ENCODE results near the gene LMO7.

Gene LMO7

DNA sequence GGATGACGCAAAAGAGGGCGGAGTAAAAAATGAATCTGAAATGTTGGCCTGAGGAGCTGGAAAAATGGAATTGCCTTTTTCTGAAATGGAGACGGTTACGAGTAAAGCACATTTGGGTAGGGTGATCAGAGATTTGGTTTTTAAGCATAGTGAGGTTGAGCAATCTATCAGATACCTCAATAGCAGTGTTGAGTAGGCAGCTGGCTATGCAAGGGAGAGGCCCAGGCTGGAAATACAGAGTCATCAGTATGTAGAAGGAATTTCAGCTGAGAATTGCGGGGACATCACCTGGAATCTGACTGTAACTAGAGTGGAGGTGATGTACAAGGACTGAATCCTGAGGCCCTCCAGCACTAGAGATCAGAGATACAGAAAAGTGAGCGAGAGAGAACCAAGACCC lies 224.8 kb downstream of the LMO7 start:
- DNase-seq: no peak

DNA sequence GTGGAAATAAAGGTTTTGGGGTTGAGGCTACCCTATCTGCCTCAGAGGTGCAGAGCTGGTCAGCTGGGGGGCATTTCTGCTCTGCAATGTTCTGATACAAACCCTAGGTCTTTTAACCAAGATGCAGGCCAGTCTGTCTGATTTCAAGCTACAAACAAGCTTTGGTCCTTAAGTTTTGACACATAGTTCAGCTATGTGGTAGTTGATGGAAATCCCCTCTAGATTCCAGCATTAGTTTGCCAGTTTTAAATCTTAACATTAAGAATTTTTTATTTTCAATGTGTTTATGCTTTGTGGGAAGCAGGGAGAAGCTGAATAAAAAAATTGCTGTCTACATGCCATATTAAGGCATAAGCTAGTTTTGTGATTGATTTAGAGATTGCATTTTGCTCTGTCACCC lies 225.7 kb downstream of the LMO7 start:
- DNase-seq: no peak

DNA sequence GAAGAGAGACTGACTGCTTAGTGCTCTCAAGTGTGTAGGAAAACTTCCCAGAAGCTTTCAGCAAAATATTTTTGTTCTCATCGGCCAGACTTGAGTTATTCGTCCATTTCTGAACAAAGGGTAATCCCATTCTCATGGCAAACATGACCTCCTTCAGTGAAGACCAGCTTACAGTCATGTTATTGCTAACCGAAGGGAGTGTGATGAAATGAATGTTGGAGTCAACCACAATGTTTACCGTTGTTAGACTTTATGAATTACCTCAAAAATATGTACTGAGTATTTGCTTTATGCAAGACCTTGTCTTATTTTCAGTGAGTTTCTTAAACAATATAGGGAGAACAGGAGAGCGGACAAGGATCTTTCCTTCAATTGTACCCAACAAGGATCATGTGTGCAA lies 228.6 kb downstream of the LMO7 start:
- no peak for DNase-seq

DNA sequence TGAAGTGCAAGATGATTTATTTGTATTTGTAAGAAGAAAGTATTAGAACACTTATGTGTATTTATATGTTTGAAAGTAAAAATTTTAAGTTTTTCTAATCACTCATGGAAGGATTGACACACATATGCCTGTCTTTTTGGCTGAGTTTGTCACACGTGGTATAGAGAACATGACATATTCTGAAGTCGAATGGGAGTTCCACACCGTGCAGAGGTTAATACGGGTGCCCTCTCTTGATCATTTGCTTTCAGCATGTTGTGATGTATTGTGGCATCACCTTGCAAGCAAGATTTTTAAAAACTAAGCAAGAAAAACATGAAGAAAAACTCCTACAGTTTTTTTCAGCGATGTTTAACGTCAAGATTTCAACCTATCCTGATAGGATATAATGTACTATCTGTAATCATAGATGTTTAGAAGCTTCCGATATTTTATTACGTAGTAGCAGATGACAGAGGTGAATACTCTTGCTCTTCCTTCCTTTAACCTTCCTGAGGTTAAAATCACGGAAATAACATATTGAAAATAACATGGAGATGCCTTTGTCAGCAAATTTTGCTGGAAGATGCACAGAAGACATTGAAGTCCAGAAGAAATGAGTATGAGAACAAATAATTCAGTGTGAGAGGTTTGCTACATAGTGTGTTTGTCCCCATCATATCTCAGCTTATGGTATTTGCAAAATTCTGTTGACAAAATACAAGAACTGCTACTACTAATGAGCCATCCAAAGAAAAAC lies 231.4 kb downstream of the LMO7 start:
- DNase-seq: no peak

DNA sequence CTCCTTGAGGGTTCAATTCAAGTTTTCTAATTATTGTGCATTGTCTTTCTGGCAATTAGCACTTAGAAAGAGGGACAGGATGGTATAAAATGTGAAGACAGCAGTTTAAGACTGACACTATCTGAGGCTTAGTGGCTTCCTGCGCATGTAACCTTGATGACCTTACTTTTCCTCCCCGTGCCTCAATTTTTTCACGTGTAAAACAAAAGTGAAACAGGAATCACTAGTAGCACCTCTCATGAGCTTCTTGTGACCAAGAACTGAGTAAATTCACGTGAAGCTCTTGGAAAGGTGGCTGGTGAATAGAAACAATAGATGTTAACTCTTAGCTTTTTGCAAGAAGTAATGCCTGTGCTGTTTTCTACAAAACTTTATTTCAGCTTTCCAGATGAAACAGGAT lies 233.9 kb downstream of the LMO7 start:
- peak in 1 of 2 donors; percentile 52 for DNase-seq

- peak in 1 of 2 donors; percentile 43 for DNase-seq
Observed at GRCh38 chr13:75870397-75870903, 234.3 kb downstream of the LMO7 start.

GRCh38 chr13:75871059-75871458 lies 234.9 kb downstream of the LMO7 start:
- no peak for DNase-seq

- no peak for DNase-seq
Observed at GRCh38 chr13:75872980-75873379, 236.8 kb downstream of the LMO7 start.

- DNase-seq: no peak
Observed at GRCh38 chr13:75873494-75873893, 237.4 kb downstream of the LMO7 start.

- no peak for DNase-seq
Observed at GRCh38 chr13:75875450-75875849, 239.3 kb downstream of the LMO7 start.

DNA sequence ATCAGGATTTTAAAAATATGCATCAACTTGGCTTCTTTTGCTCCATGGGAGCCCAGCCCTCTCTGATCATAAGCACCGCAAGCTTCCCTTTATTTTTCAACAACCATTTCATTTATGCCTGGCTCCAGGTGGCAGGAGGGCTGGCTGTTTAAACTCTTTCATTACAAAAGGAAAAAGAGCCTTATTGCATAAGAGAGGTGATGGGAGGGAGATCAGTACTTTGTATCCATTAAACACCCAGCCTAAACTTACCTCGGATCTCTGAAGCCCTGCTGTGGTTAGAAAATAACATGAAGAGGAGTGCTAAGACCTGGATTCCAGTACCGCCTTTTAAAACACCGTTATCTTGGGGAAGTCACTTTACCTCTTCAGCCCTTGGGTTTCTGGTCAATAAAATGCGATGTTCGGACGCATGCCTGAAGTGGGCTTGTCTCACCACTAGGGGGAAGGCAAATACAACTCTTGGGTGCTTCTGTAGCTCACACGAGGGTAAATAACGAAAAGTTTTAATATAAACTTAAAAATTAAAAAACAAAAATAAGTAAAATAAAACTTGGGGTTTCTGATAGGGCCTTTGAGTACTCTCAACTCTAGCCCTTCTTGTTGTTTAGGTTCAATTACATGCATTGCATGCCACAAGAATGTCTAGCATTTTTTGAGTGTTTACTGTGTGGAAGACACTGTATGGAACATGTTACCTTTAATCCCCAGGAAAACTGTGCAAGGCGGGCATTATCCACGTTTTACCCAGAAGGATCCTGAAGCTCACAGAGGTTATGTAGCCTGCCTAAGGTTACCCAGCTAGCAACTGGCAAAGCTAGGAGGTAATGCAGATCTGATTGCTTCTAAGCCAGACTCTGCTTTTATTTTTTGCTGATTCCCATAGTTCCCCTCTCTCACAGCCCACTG lies 240.3 kb downstream of the LMO7 start:
- peak; percentile 43 to 64 for DNase-seq

DNA sequence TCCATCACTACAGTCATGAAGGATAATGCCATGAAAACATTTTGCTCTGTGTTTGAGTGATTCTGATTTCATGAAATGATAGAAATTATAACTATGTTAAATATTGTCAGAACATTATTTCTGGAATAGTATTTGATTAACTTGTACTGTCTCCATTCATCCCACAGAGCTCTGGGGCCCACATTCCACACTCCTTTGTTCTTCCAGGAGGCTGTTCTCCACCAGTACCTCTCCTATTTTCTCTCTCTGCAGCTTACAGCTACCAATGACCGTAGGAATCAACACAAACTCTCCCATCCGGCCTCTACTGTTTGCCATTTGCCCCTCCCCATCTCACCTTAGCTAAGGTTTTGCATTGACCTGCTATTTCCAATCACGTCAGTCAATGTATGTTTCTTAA lies 240.9 kb downstream of the LMO7 start:
- no peak for DNase-seq

- DNase-seq: no peak
Observed at GRCh38 chr13:75879656-75880055, 243.5 kb downstream of the LMO7 start.

DNA sequence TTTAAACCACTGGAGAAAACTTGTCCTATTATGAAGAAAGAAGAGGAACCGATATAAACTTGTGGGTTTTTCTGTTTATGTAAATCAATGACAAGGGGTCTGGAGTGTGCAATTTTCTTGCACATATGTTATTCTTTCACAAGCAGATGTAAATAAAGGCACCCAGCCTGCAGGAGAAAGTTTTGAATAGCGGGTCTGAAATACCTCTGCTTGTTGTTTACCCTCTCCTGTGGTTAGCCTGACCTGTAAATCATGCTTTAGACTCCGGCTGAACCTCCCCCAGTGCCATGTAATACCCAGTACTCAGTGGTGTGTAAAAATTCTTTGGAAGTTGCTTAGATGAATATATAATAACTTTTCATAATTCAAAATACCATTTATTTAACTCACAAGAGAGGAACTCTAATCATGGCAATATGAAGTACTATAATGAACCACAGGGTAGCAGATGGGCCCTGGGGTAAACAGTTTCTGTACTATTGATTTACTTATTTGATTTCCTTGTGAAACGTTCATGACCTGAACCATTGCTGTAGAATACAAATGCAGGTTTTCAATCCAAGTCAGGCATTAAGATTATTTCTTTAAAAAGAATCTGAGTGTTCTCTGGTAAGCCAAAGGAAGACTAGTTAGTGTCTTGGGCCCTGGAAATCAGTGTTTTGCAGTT lies 245.1 kb downstream of the LMO7 start:
- no peak for DNase-seq

DNA sequence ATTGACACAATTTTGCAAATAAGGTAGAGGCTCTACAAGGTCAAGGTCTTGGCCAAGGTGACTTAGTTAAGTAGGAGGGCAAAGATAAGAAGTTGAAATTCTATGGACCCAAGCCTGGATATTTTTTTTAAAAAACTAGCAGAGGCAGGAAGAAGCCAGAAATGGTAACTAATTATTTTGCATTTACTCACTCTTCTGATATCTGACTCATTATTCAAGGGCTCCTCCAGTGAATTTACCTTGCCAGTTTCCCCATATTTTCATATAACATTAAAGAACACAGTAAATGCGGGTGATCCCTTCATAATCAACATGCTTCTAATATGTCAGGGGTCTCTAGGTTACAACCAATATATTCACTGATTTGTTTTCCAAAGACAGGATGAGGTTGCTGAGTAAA lies 246.1 kb downstream of the LMO7 start:
- no peak for DNase-seq

- DNase-seq: no peak
Observed at GRCh38 chr13:75889427-75889826, 253.3 kb downstream of the LMO7 start.

DNA sequence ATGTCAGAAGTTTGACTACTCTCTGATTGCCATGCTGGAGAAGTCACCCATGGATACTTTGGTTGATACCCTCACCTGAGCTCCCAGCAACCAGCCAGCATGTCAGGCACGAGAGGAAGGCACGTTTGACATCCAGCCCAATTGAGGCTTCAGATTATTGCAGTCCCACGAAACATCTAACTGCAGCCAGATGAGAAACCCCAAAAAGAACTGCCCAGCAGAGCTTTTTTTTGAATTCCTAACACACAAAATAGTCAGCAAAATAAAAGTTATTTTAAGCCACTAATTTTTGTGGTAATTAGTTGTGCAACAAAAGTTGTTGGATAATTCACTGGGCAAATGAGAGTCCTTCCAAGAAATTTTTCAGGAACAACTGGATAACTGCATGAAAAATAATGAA lies 259.0 kb downstream of the LMO7 start:
- no peak for DNase-seq

DNA sequence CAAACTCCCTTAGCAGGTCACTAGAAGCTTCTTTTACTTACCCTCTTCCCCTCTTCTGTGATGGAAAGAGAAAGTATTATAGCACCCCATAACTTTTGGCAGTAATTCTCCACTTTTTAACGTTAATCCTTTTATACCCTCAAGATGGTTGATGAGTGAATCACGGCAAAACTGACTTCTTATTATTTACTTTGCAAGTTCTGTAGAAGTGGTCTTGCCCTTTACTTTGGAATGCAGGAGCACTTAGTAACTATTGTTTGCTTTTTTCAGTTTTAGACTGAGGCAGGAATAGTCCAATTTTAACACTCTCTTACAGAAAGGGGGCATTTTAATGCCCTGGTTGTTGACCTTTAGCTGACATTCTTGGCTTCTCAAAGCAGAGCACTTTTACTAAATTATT lies 260.1 kb downstream of the LMO7 start:
- no peak for DNase-seq

DNA sequence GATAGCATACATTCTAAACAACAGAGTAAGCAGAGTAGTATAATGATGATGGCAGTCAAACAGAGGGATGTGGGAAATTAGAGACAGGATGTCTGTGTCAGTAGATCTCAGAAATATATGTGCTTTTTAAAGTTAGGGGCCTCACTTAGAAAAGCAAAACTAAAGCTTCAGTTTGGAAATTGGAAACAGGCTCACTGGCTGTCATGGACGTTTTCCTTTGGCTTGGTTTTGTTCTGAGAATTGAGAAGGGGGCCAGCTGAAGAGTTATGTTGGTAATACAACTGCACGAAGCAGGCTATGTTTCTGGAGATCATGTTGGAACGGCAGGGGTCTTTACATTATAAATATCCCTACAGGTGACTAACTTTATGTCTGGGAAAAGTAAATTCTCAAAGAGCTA lies 261.3 kb downstream of the LMO7 start:
- no peak for DNase-seq

GRCh38 chr13:75901501-75901900 lies 265.4 kb downstream of the LMO7 start:
- no peak for DNase-seq

GRCh38 chr13:75902166-75903104 lies 266.3 kb downstream of the LMO7 start:
- no peak for DNase-seq

- no peak for DNase-seq
Observed at GRCh38 chr13:75904012-75904411, 267.9 kb downstream of the LMO7 start.
